Liver (tissue), 9 donors: ENCODE data around the gene LGALS14. TPM values are rescaled to one million over a fixed set of nuclear protein-coding genes. Genes with fewer than 3 reads are reported as not detected.
"Not testable (repeated sequence)": the region's sequence is repeated elsewhere in the genome, so short reads cannot be mapped to it uniquely, and the experiment has no call there.

Source experiments
- DNase-seq: peaks from one replicate; pipeline ENCODE4 v3.0.0-alpha.2; 2017; ENCODE audit warnings: low spot score
- H3K27ac ChIP-seq, 2 donors: one replicate each; pipeline ENCODE4 v1.7.0; 2013; ENCODE audit warnings: inconsistent platforms in 2 of 2, low read length in 2 of 2, control low read depth in 1 of 2, low read depth in 1 of 2, mild to moderate bottlenecking in 1 of 2
- H3K27me3 ChIP-seq, 4 donors: one replicate each; pipeline versions ENCODE4 v1.6.1 to v1.7.0; 2013; ENCODE audit warnings: low read length in 3 of 4, inconsistent platforms in 1 of 4, mild to moderate bottlenecking in 1 of 4, moderate library complexity in 1 of 4; ENCODE audit not compliant: control insufficient read depth in 4 of 4, insufficient read depth in 4 of 4
- H3K36me3 ChIP-seq, 4 donors: one replicate each; pipeline versions ENCODE4 v1.6.1 to v1.7.0; 2013; ENCODE audit warnings: low read length in 3 of 4, mild to moderate bottlenecking in 3 of 4, low read depth in 1 of 4, moderate library complexity in 1 of 4; ENCODE audit not compliant: control insufficient read depth in 4 of 4, insufficient read depth in 3 of 4
- H3K4me1 ChIP-seq, 4 donors: one replicate each; pipeline versions ENCODE4 v1.6.1 to v1.7.0; 2013; ENCODE audit warnings: low read length in 3 of 4, mild to moderate bottlenecking in 3 of 4, moderate library complexity in 1 of 4; ENCODE audit not compliant: control insufficient read depth in 4 of 4, insufficient read depth in 4 of 4
- H3K4me3 ChIP-seq, 3 donors: one replicate each; pipeline versions ENCODE4 v1.6.1 to v1.7.0; 2013; ENCODE audit warnings: low read length in 3 of 3, control low read depth in 1 of 3, low read depth in 1 of 3, mild to moderate bottlenecking in 1 of 3
- H3K9ac ChIP-seq, 2 donors: one replicate each; pipeline ENCODE4 v1.7.0; 2013; ENCODE audit warnings: low read length in 2 of 2, mild to moderate bottlenecking in 2 of 2, moderate library complexity in 2 of 2, control low read depth in 1 of 2, low read depth in 1 of 2
- H3K9me3 ChIP-seq, 4 donors: one replicate each; pipeline versions ENCODE4 v1.6.1 to v1.7.0; 2013; ENCODE audit warnings: low read length in 3 of 4; ENCODE audit not compliant: control insufficient read depth in 4 of 4
- ATF3 ChIP-seq: IDR thresholded peaks from 2 replicates; pipeline ENCODE4 v1.6.1; 2016; ENCODE audit warnings: antibody characterized with exemption
- CTCF ChIP-seq: fragments of 150-350 bp; IDR thresholded peaks from 2 replicates; pipeline ENCODE4 v1.5.1; 2017; ENCODE audit warnings: improper control_type of control experiment, low read depth, low read length; ENCODE audit not compliant: missing input control
- EGR1 ChIP-seq, 2 donors: IDR thresholded peaks; 2 replicates each; pipeline ENCODE4 v1.6.1; 2016 to 2018; ENCODE audit warnings: antibody characterized with exemption in 2 of 2, low read depth in 2 of 2
- FOXA2 ChIP-seq: IDR thresholded peaks from 2 replicates; pipeline ENCODE4 v1.6.1; 2016; ENCODE audit warnings: antibody characterized with exemption
- HNF4A ChIP-seq, 2 donors: conservative IDR thresholded peaks; 2 replicates each; pipeline ENCODE4 v1.6.1; 2016; ENCODE audit warnings: antibody characterized with exemption in 2 of 2, mild to moderate bottlenecking in 2 of 2
- HNF4G ChIP-seq: IDR thresholded peaks from 2 replicates; pipeline ENCODE4 v1.6.1; 2016; ENCODE audit warnings: antibody characterized with exemption
- JUND ChIP-seq, 2 donors: IDR thresholded peaks; 2 replicates each; pipeline ENCODE4 v1.6.1; 2016; ENCODE audit warnings: antibody characterized with exemption in 2 of 2
- NR2F2 ChIP-seq: IDR thresholded peaks from 2 replicates; pipeline ENCODE4 v1.6.1; 2016; ENCODE audit warnings: antibody characterized with exemption
- RAD21 ChIP-seq, 2 donors: IDR thresholded peaks; 2 replicates each; pipeline ENCODE4 v1.6.1; 2016; ENCODE audit warnings: antibody characterized with exemption in 2 of 2, mild to moderate bottlenecking in 2 of 2
- REST ChIP-seq: IDR thresholded peaks from 2 replicates; pipeline ENCODE4 v1.6.1; 2016; ENCODE audit warnings: antibody characterized with exemption, mild to moderate bottlenecking
- RXRA ChIP-seq, 2 donors: IDR thresholded peaks; 2 replicates each; pipeline ENCODE4 v1.6.1; 2017 to 2018; ENCODE audit warnings: antibody characterized with exemption in 2 of 2, mild to moderate bottlenecking in 1 of 2
- SP1 ChIP-seq: IDR thresholded peaks from 2 replicates; pipeline ENCODE4 v1.6.1; 2018; ENCODE audit warnings: antibody characterized with exemption, mild to moderate bottlenecking
- TAF1 ChIP-seq: conservative IDR thresholded peaks from 2 replicates; pipeline ENCODE4 v1.6.1; 2016; ENCODE audit warnings: antibody characterized with exemption, mild to moderate bottlenecking
- YY1 ChIP-seq: IDR thresholded peaks from 2 replicates; pipeline ENCODE4 v1.6.1; 2016; ENCODE audit warnings: antibody characterized with exemption, mild to moderate bottlenecking
- ZBTB33 ChIP-seq: IDR thresholded peaks from 2 replicates; pipeline ENCODE4 v1.6.1; 2016; ENCODE audit warnings: antibody characterized with exemption
- WGBS: extraction: QIAGEN DNeasy Blood & Tissue Kit; methylation state at CpG from one replicate; pipeline ENCODE4 v1.1.7; 2013; 5-methylcytosine and 5-hydroxymethylcytosine counted together
- polyA plus RNA-seq, 2 donors: library from polyadenylated mRNA; stranded (reverse) in 1 of 2; unstranded in 1 of 2; fragments of 200-250 nt in 1 of 2; fragments of >200 nt in 1 of 2; fragmentation: Nextera tagmentation in 1 of 2; extraction: Ambion mirVana in 1 of 2; gene quantifications; one replicate each; pipeline versions ENCODE4 v1.2.1 to v1.2.3, GENCODE V29; 2013 to 2015
- total RNA-seq, 2 donors: library from RNA; depleted of rRNA; stranded (reverse); fragments of >200 nt; gene quantifications; one replicate each; pipeline ENCODE4 v1.2.3, GENCODE V29; 2014
- donor health status: healthy.
- donor health status: healthy.
- donor health status: healthy.
- donor health status: healthy.
- donor health status: healthy.

Gene LGALS14
- total and polyA plus RNA-seq, 4 donors = not detected

GRCh38 chr19:39672473-39672872 lies 31.8 kb upstream of the LGALS14 start:
- WGBS = 67% methylated on average over 5 of the region's 5 CpGs
- Histone ChIP-seq H3K27ac (no peak overlapping the region), H3K27me3 (no peaks in the 10 kb centered on the region), H3K36me3 (no peaks in the 10 kb centered on the region), H3K9ac (no peak overlapping the region), H3K4me3 (no peak overlapping the region), H3K9me3 (no peaks in the 10 kb centered on the region), H3K4me1 (no peaks in the 10 kb centered on the region)
- TF ChIP-seq ZBTB33 (no peak), SP1 (no peak), TAF1 (no peak), RXRA (IDR thresholded peaks at IDR 0.05) (no peak), RAD21 (IDR thresholded peaks at IDR 0.05) (no peak), CTCF (no peak), FOXA2 (no peak), REST (no peak), HNF4G (no peak), JUND (IDR thresholded peaks at IDR 0.05) (no peak), EGR1 (IDR thresholded peaks at IDR 0.05; ENCODE audit: low read depth in 2 of 2) (no peak)
- DNase-seq = no peak

- not testable (repeated sequence) for DNase-seq, H3K9me3 ChIP-seq, H3K27me3 ChIP-seq, H3K27ac ChIP-seq, H3K4me1 ChIP-seq, H3K4me3 ChIP-seq, H3K36me3 ChIP-seq, H3K9ac ChIP-seq
- WGBS = 25% methylated on average over 1 of the region's 1 CpG
Measured at GRCh38 chr19:39673862-39674261, 30.4 kb upstream of the LGALS14 start.

GRCh38 chr19:39676004-39676403 lies 28.3 kb upstream of the LGALS14 start:
- Histone ChIP-seq H3K9ac (no peak overlapping the region), H3K4me3 (no peak overlapping the region), H3K27me3 (no peaks in the 10 kb centered on the region), H3K4me1 (peaks cover 0 to 8% (median 4%) of the 10 kb centered on the region in 4 donors), H3K36me3 (no peaks in the 10 kb centered on the region), H3K27ac (no peak overlapping the region), H3K9me3 (no peaks in the 10 kb centered on the region)
- DNase-seq = no peak
- WGBS = 67% methylated on average over 3 of the region's 3 CpGs
- no peak for TF ChIP-seq RAD21 (IDR thresholded peaks at IDR 0.05)
- no peak for TF ChIP-seq HNF4G
- no peak for TF ChIP-seq REST
- TF ChIP-seq HNF4A (conservative IDR thresholded peaks at IDR 0.05) = no peak
- TF ChIP-seq YY1 = no peak
- TF ChIP-seq FOXA2 = no peak
- TF ChIP-seq ZBTB33 = no peak
- TF ChIP-seq TAF1 = no peak
- no peak for TF ChIP-seq NR2F2
- no peak for TF ChIP-seq ATF3
- TF ChIP-seq SP1 = no peak
- TF ChIP-seq EGR1 (IDR thresholded peaks at IDR 0.05; ENCODE audit: low read depth in 2 of 2) = no peak
